Lower leg skin (tissue), 4 donors: ENCODE results near the gene MON1A. TPM values are rescaled to one million over a fixed set of nuclear protein-coding genes. Genes with fewer than 3 reads are reported as not detected.

Source experiments
- DNase-seq, 2 donors: peaks; one replicate each; pipeline ENCODE4 v3.0.0-alpha.2; 2019; ENCODE audit warnings: low spot score in 2 of 2
- H3K4me3 ChIP-seq: fragments of 200-600 bp; sonication (generic); 2 replicates; pipeline ENCODE4 v1.5.1; 2017; ENCODE audit warnings: mild to moderate bottlenecking, low read depth; ENCODE audit not compliant: poor library complexity, severe bottlenecking
- POLR2A ChIP-seq, 2 donors: fragments of 450-650 bp; IDR thresholded peaks; one replicate each; pipeline ENCODE4 v1.6.1; 2016 to 2017; ENCODE audit warnings: antibody characterized with exemption in 2 of 2, mild to moderate bottlenecking in 1 of 2, moderate library complexity in 1 of 2
- WGBS, 2 donors: methylation state at CpG; one replicate each; pipeline ENCODE4 v1.1.5; 2018; 5-methylcytosine and 5-hydroxymethylcytosine counted together
- intact Hi-C: fragments of 100-400 bp; cut with DNase I; formaldehyde crosslinking; loops from one replicate; pipeline ENCODE4 v1.15.0; 2023; ENCODE audit warnings: low total_unique reads
- total RNA-seq, 4 donors: library from RNA; depleted of rRNA; stranded (reverse); fragments of >200 nt; gene quantifications; one replicate each; pipeline ENCODE4 v1.1.0, GENCODE V29; 2016
- TF ChIP-seq, protein P1 (sequence below), 3 donors: fragments of 450-650 bp; IDR thresholded peaks; one replicate each; pipeline ENCODE4 v1.5.1; 2016; ENCODE audit warnings: antibody characterized with exemption in 3 of 3, mild to moderate bottlenecking in 3 of 3, moderate library complexity in 2 of 3

MON1A gene
- total RNA-seq, 4 donors from 2014 or later: 5.6 to 16.7 (median 11.4) TPM

- H3K4me3 ChIP-seq: no peak overlapping the region
- 50 to 54% methylated on average over 9 to 10 of the region's 10 CpGs for WGBS, 2 donors
- no peak for DNase-seq
- intact Hi-C loops: no loop called here
- TF ChIP-seq, protein P1, sequence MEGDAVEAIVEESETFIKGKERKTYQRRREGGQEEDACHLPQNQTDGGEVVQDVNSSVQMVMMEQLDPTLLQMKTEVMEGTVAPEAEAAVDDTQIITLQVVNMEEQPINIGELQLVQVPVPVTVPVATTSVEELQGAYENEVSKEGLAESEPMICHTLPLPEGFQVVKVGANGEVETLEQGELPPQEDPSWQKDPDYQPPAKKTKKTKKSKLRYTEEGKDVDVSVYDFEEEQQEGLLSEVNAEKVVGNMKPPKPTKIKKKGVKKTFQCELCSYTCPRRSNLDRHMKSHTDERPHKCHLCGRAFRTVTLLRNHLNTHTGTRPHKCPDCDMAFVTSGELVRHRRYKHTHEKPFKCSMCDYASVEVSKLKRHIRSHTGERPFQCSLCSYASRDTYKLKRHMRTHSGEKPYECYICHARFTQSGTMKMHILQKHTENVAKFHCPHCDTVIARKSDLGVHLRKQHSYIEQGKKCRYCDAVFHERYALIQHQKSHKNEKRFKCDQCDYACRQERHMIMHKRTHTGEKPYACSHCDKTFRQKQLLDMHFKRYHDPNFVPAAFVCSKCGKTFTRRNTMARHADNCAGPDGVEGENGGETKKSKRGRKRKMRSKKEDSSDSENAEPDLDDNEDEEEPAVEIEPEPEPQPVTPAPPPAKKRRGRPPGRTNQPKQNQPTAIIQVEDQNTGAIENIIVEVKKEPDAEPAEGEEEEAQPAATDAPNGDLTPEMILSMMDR (IDR thresholded peaks at IDR 0.05): no peak
- TF ChIP-seq POLR2A (IDR thresholded peaks at IDR 0.05): no peak
Observed at GRCh38 chr3:49871531-49872153, 58.0 kb downstream of the MON1A start.

- no peak within 1 kb of the TSS for H3K4me3 ChIP-seq
- no peak for DNase-seq
- TF ChIP-seq, protein P1 (IDR thresholded peaks at IDR 0.05): no peak
- TF ChIP-seq POLR2A (IDR thresholded peaks at IDR 0.05): no peak
- WGBS, 2 donors: 1 to 10% methylated on average over 14 to 29 of the region's 59 CpGs
- intact Hi-C loops: no loop called here
Observed at GRCh38 chr3:49869525-49870126, 60.0 kb downstream of the MON1A start, which contains the start of gene CAMKV. Gene CAMKV, minus strand, starts transcription at chr3:49869906. Its CDS starts 7,518 bp downstream, at chr3:49862388.

GRCh38 chr3:49868862-49869466, 60.6 kb downstream of the MON1A start:
- TF ChIP-seq POLR2A (IDR thresholded peaks at IDR 0.05): no peak
- TF ChIP-seq, protein P1 (IDR thresholded peaks at IDR 0.05): no peak
- intact Hi-C loops: no loop called here
- WGBS, 2 donors: 3 to 7% methylated on average over 12 to 13 of the region's 23 CpGs
- DNase-seq: no peak
- H3K4me3 ChIP-seq: no peak overlapping the region

GRCh38 chr3:49867871-49868321, 61.7 kb downstream of the MON1A start:
- H3K4me3 ChIP-seq: no peak overlapping the region
- WGBS, 2 donors: 7 to 16% methylated on average over 7 of the region's 7 CpGs
- TF ChIP-seq, protein P1 (IDR thresholded peaks at IDR 0.05): no peak
- TF ChIP-seq POLR2A (IDR thresholded peaks at IDR 0.05): no peak
- intact Hi-C loops: no loop called here
- no peak for DNase-seq

GRCh38 chr3:49867400-49867799, 62.2 kb downstream of the MON1A start:
- 85 to 100% methylated on average over 1 of the region's 1 CpG for WGBS, 2 donors
- H3K4me3 ChIP-seq: no peak overlapping the region

More at GRCh38 chr3:49867400-49867799, 62.2 kb downstream of the MON1A start:
- DNase-seq: no peak
- TF ChIP-seq, protein P1 (IDR thresholded peaks at IDR 0.05): no peak
- intact Hi-C loops: no loop called here
